CD14-positive monocyte (primary cell): ENCODE results near the gene SPAG16. TPM values are rescaled to one million over a fixed set of nuclear protein-coding genes. Genes with fewer than 3 reads are reported as not detected.

Source experiments
- DNase-seq, 3 donors: peaks; one replicate each; pipeline ENCODE4 v3.0.0-alpha.2; 2011 to 2022
- H2AFZ ChIP-seq: 2 replicates; pipeline ENCODE4 v1.6.0; 2012; ENCODE audit warnings: mild to moderate bottlenecking, low read depth, low read length, inconsistent platforms; ENCODE audit not compliant: insufficient read depth, poor library complexity, severe bottlenecking
- H3K27ac ChIP-seq, 2 donors: 1 replicate in 1 of 2; 2 replicates in 1 of 2; pipeline ENCODE4 v1.5.1; 2012 to 2013; ENCODE audit warnings: low read length in 2 of 2, control low read depth in 1 of 2, inconsistent platforms in 1 of 2, low read depth in 1 of 2, mild to moderate bottlenecking in 1 of 2
- H3K27me3 ChIP-seq, 2 donors: one replicate each; pipeline versions ENCODE4 v1.6.0 to v1.6.1; 2011 to 2013; ENCODE audit warnings: low read length in 2 of 2; ENCODE audit not compliant: control insufficient read depth in 2 of 2, insufficient read depth in 2 of 2
- H3K36me3 ChIP-seq, 2 donors: replicated peaks in 1 of 2; 1 replicate in 1 of 2; 2 replicates in 1 of 2; pipeline versions ENCODE4 v1.5.1 to v1.6.1; 2012 to 2013; ENCODE audit warnings: low read length in 2 of 2, control low read depth in 1 of 2, inconsistent platforms in 1 of 2, mild to moderate bottlenecking in 1 of 2; ENCODE audit not compliant: insufficient read depth in 2 of 2, control insufficient read depth in 1 of 2
- H3K4me1 ChIP-seq, 2 donors: 1 replicate in 1 of 2; 2 replicates in 1 of 2; pipeline versions ENCODE4 v1.5.1 to v1.6.1; 2012 to 2013; ENCODE audit warnings: low read length in 2 of 2, control low read depth in 1 of 2, inconsistent platforms in 1 of 2, mild to moderate bottlenecking in 1 of 2, moderate library complexity in 1 of 2; ENCODE audit not compliant: insufficient read depth in 2 of 2, control insufficient read depth in 1 of 2
- H3K4me2 ChIP-seq: replicated peaks from 2 replicates; pipeline ENCODE3; 2012; ENCODE audit warnings: low read length, moderate library complexity, mild to moderate bottlenecking; ENCODE audit not compliant: poor library complexity, severe bottlenecking; ENCODE audit errors: extremely low read depth
- H3K4me3 ChIP-seq, 3 experiments: fragments of 200-600 bp in 1 of 3; sonication (generic) in 1 of 3; replicated peaks in 1 of 3; 1 replicate in 2 of 3; 2 replicates in 1 of 3; pipeline ENCODE4 v1.5.1; 2011 to 2013; ENCODE audit warnings: low read length in 3 of 3, mild to moderate bottlenecking in 3 of 3, control low read depth in 2 of 3, low read depth in 2 of 3, inconsistent platforms in 1 of 3, moderate library complexity in 1 of 3
- H3K79me2 ChIP-seq: 2 replicates; pipeline ENCODE4 v1.6.0; 2012; ENCODE audit warnings: mild to moderate bottlenecking, control low read depth, inconsistent platforms, low read length, moderate library complexity; ENCODE audit not compliant: insufficient read depth
- H3K9ac ChIP-seq: 2 replicates; pipeline ENCODE4 v1.6.0; 2017; ENCODE audit warnings: low read length, mild to moderate bottlenecking; ENCODE audit not compliant: insufficient read depth, poor library complexity, severe bottlenecking
- H3K9me3 ChIP-seq, 2 donors: replicated peaks in 1 of 2; 1 replicate in 1 of 2; 2 replicates in 1 of 2; pipeline versions ENCODE4 v1.5.1 to v1.6.1; 2012 to 2013; ENCODE audit warnings: low read length in 2 of 2, control low read depth in 1 of 2; ENCODE audit not compliant: control insufficient read depth in 1 of 2, insufficient read depth in 1 of 2
- H4K20me1 ChIP-seq: 2 replicates; pipeline ENCODE4 v1.6.0; 2012; ENCODE audit warnings: mild to moderate bottlenecking, low read length, control low read depth, moderate library complexity; ENCODE audit not compliant: insufficient read depth
- H3K27ac Mint-ChIP-seq, 7 donors: one replicate each; pipeline ENCODE4 v1.8.0; 2020; ENCODE audit warnings: mild to moderate bottlenecking in 7 of 7, mixed read lengths in 7 of 7, moderate library complexity in 6 of 7, inconsistent platforms in 2 of 7
- H3K27me3 Mint-ChIP-seq, 3 donors: one replicate each; pipeline ENCODE4 v1.8.0; 2021 to 2022; ENCODE audit warnings: low read depth in 3 of 3, mild to moderate bottlenecking in 3 of 3, mixed read lengths in 3 of 3, moderate library complexity in 3 of 3, inconsistent platforms in 1 of 3
- H3K36me3 Mint-ChIP-seq, 2 donors: one replicate each; pipeline ENCODE4 v1.8.0; 2020; ENCODE audit warnings: mixed read lengths in 2 of 2, inconsistent platforms in 1 of 2, mild to moderate bottlenecking in 1 of 2
- H3K4me1 Mint-ChIP-seq: one replicate; pipeline ENCODE4 v1.8.0; 2020; ENCODE audit warnings: mild to moderate bottlenecking, mixed read lengths
- H3K4me3 Mint-ChIP-seq, 2 donors: one replicate each; pipeline ENCODE4 v1.8.0; 2020; ENCODE audit warnings: mild to moderate bottlenecking in 2 of 2, mixed read lengths in 2 of 2, moderate library complexity in 1 of 2
- H3K9me3 Mint-ChIP-seq, 7 donors: one replicate each; pipeline ENCODE4 v1.8.0; 2020 to 2022; ENCODE audit warnings: mixed read lengths in 7 of 7, mild to moderate bottlenecking in 6 of 7, moderate library complexity in 6 of 7, inconsistent platforms in 2 of 7
- WGBS: methylation state at CpG from one replicate; pipeline ENCODE4 v1.1.5; 2013; ENCODE audit warnings: missing lambda C conversion rate; ENCODE audit not compliant: insufficient coverage; 5-methylcytosine and 5-hydroxymethylcytosine counted together
- intact Hi-C, 2 donors: fragments of 100-400 bp; cut with micrococcal nuclease; formaldehyde crosslinking; loops; one replicate each; pipeline versions ENCODE4 v1.15.0 to v1.15.1; 2023
- polyA plus RNA-seq, 3 donors: library from polyadenylated mRNA; depleted of rRNA in 1 of 3; unstranded in 2 of 3; stranded (reverse) in 1 of 3; fragments of 300-500 nt in 2 of 3; fragments of >200 nt in 1 of 3; fragmentation: Illumina TruSeq in 2 of 3; gene quantifications; 1 replicate in 2 of 3; 2 replicates in 1 of 3; pipeline ENCODE4 v1.2.3, GENCODE V29; 2012 to 2021
- TF ChIP-seq, protein P1 (sequence below): fragments of 200-600 bp; IDR thresholded peaks from one replicate; pipeline ENCODE4 v1.8.0; 2022; ENCODE audit warnings: antibody characterized with exemption, mild to moderate bottlenecking

Gene SPAG16
- polyA plus RNA-seq, 3 donors, result 0.12 to 0.30 TPM; not detected in 1

- TF ChIP-seq, protein P1, sequence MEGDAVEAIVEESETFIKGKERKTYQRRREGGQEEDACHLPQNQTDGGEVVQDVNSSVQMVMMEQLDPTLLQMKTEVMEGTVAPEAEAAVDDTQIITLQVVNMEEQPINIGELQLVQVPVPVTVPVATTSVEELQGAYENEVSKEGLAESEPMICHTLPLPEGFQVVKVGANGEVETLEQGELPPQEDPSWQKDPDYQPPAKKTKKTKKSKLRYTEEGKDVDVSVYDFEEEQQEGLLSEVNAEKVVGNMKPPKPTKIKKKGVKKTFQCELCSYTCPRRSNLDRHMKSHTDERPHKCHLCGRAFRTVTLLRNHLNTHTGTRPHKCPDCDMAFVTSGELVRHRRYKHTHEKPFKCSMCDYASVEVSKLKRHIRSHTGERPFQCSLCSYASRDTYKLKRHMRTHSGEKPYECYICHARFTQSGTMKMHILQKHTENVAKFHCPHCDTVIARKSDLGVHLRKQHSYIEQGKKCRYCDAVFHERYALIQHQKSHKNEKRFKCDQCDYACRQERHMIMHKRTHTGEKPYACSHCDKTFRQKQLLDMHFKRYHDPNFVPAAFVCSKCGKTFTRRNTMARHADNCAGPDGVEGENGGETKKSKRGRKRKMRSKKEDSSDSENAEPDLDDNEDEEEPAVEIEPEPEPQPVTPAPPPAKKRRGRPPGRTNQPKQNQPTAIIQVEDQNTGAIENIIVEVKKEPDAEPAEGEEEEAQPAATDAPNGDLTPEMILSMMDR, result no peak
- Histone ChIP-seq H3K36me3 (no peaks in the 10 kb centered on the region), H3K27me3 (no peaks in the 10 kb centered on the region), H4K20me1 (no peaks in the 10 kb centered on the region), H3K4me1 (no peaks in the 10 kb centered on the region), H3K9me3 (peaks cover 18 to 20% of the 10 kb centered on the region in 2 donors), H3K4me2 (no peak overlapping the region), H3K9ac (no peak overlapping the region), H3K4me3 (no peak overlapping the region), H3K27ac (no peak overlapping the region), H3K79me2 (no peaks in the 10 kb centered on the region), H2AFZ (no peak overlapping the region)
- Mint-ChIP-seq H3K4me3 (no peak overlapping the region), H3K36me3 (no peaks in the 10 kb centered on the region), H3K27me3 (no peaks in the 10 kb centered on the region), H3K9me3 (peaks cover 9 to 37% (median 19%) of the 10 kb centered on the region in 7 donors), H3K27ac (no peak overlapping the region), H3K4me1 (no peaks in the 10 kb centered on the region)
- no peak for DNase-seq
- WGBS, result 87% methylated on average over 3 of the region's 3 CpGs
- intact Hi-C loops, result no loop called here
Measured at GRCh38 chr2:213923543-213923942, 639.3 kb downstream of the SPAG16 start.

- DNase-seq, result no peak
- no peaks in the 10 kb centered on the region for H3K27me3 Mint-ChIP-seq
- Histone ChIP-seq H3K27ac (no peak overlapping the region), H3K36me3 (no peaks in the 10 kb centered on the region), H4K20me1 (no peaks in the 10 kb centered on the region), H2AFZ (no peak overlapping the region), H3K79me2 (no peaks in the 10 kb centered on the region), H3K9ac (no peak overlapping the region), H3K4me1 (no peaks in the 10 kb centered on the region), H3K4me3 (no peak overlapping the region), H3K9me3 (no peaks in the 10 kb centered on the region), H3K27me3 (no peaks in the 10 kb centered on the region), H3K4me2 (no peak overlapping the region)
- H3K9me3 Mint-ChIP-seq, result no peaks in the 10 kb centered on the region
- no peak overlapping the region for H3K27ac Mint-ChIP-seq
- H3K36me3 Mint-ChIP-seq, result no peaks in the 10 kb centered on the region
- 100% methylated on average over 1 of the region's 1 CpG for WGBS
- intact Hi-C loops, result no loop called here
- TF ChIP-seq, protein P1, result no peak
- no peak overlapping the region for H3K4me3 Mint-ChIP-seq
- no peaks in the 10 kb centered on the region for H3K4me1 Mint-ChIP-seq
Measured at GRCh38 chr2:213934560-213934959, 650.3 kb downstream of the SPAG16 start.
